H9 (cell line): ENCODE results near the gene AHI1. TPM values are rescaled to one million over a fixed set of nuclear protein-coding genes. Genes with fewer than 3 reads are reported as not detected.

ENCODE experiments used
- DNase-seq: peaks from one replicate; pipeline ENCODE4 v3.0.0-alpha.2; 2017
- H2AFZ ChIP-seq: one replicate; pipeline ENCODE4 v1.6.1; 2013; ENCODE audit warnings: mild to moderate bottlenecking, low read length, control low read depth, moderate library complexity
- H2AK5ac ChIP-seq: 2 replicates; pipeline ENCODE4 v1.6.1; 2013; ENCODE audit warnings: low read length, control low read depth, mixed read lengths; ENCODE audit not compliant: insufficient read length
- H2BK120ac ChIP-seq: one replicate; pipeline ENCODE4 v1.6.1; 2013; ENCODE audit warnings: low read depth, mild to moderate bottlenecking, low read length, control low read depth, inconsistent platforms; ENCODE audit not compliant: poor library complexity, severe bottlenecking
- H2BK12ac ChIP-seq: 2 replicates; pipeline ENCODE4 v1.6.1; 2013; ENCODE audit warnings: low read length, control low read depth, mixed read lengths, low read depth; ENCODE audit not compliant: insufficient read length
- H2BK15ac ChIP-seq: 2 replicates; pipeline ENCODE4 v1.6.1; 2013; ENCODE audit warnings: low read depth, low read length, control low read depth
- H2BK20ac ChIP-seq: one replicate; pipeline ENCODE4 v1.6.1; 2013; ENCODE audit warnings: low read depth, mild to moderate bottlenecking, low read length, control low read depth, inconsistent platforms; ENCODE audit not compliant: poor library complexity, severe bottlenecking
- H2BK5ac ChIP-seq: 2 replicates; pipeline ENCODE4 v1.6.1; 2013; ENCODE audit warnings: low read length, control low read depth, mixed read lengths; ENCODE audit not compliant: insufficient read length
- H3K14ac ChIP-seq: 2 replicates; pipeline ENCODE4 v1.6.1; 2013; ENCODE audit warnings: low read length, control low read depth; ENCODE audit not compliant: insufficient read depth
- H3K18ac ChIP-seq: 2 replicates; pipeline ENCODE4 v1.6.1; 2013; ENCODE audit warnings: low read depth, mild to moderate bottlenecking, mixed read lengths, low read length, control low read depth; ENCODE audit not compliant: insufficient read length
- H3K23ac ChIP-seq: 2 replicates; pipeline ENCODE4 v1.6.1; 2013; ENCODE audit warnings: low read length, control low read depth, mixed read lengths, low read depth; ENCODE audit not compliant: insufficient read length
- H3K23me2 ChIP-seq: 2 replicates; pipeline ENCODE4 v1.6.1; 2013; ENCODE audit warnings: low read depth, mild to moderate bottlenecking, mixed read lengths, low read length, control low read depth; ENCODE audit not compliant: insufficient read length, poor library complexity, severe bottlenecking
- H3K27ac ChIP-seq: 2 replicates; pipeline ENCODE4 v1.5.1; 2013; ENCODE audit warnings: low read length, control low read depth, mixed read lengths, low read depth; ENCODE audit not compliant: insufficient read length
- H3K27me3 ChIP-seq: 2 replicates; pipeline ENCODE4 v1.6.1; 2013; ENCODE audit warnings: low read length, control low read depth, inconsistent platforms; ENCODE audit not compliant: insufficient read depth
- H3K4ac ChIP-seq: 2 replicates; pipeline ENCODE4 v1.6.1; 2013; ENCODE audit warnings: low read depth, mild to moderate bottlenecking, control low read depth, inconsistent platforms, low read length, moderate library complexity
- H3K4me1 ChIP-seq: 2 replicates; pipeline ENCODE4 v1.6.1; 2013; ENCODE audit warnings: low read length, control low read depth, inconsistent platforms; ENCODE audit not compliant: insufficient read depth
- H3K4me2 ChIP-seq: 2 replicates; pipeline ENCODE4 v1.6.1; 2013; ENCODE audit warnings: low read length, control low read depth, mixed read lengths; ENCODE audit not compliant: insufficient read length, insufficient read depth
- H3K56ac ChIP-seq: 2 replicates; pipeline ENCODE4 v1.6.1; 2013; ENCODE audit warnings: low read depth, mild to moderate bottlenecking, mixed read lengths, low read length, control low read depth; ENCODE audit not compliant: insufficient read length
- H3K79me1 ChIP-seq: 2 replicates; pipeline ENCODE4 v1.6.1; 2013; ENCODE audit warnings: low read depth, mild to moderate bottlenecking, moderate library complexity, low read length, control low read depth, inconsistent platforms; ENCODE audit not compliant: insufficient read depth, poor library complexity, severe bottlenecking
- H3K79me2 ChIP-seq: 2 replicates; pipeline ENCODE4 v1.6.1; 2013; ENCODE audit warnings: low read length, control low read depth, inconsistent platforms; ENCODE audit not compliant: insufficient read depth
- H3K9ac ChIP-seq: 2 replicates; pipeline ENCODE4 v1.6.1; 2013; ENCODE audit warnings: low read length, control low read depth, mixed read lengths; ENCODE audit not compliant: insufficient read length; ENCODE audit errors: extremely low read depth
- H3K9me3 ChIP-seq: one replicate; pipeline ENCODE4 v1.6.1; 2013; ENCODE audit warnings: low read depth, low read length, inconsistent platforms; ENCODE audit not compliant: control insufficient read depth
- H3T11ph ChIP-seq: one replicate; pipeline ENCODE4 v1.6.1; 2013; ENCODE audit warnings: mild to moderate bottlenecking, low read length, control low read depth, inconsistent platforms
- H4K20me1 ChIP-seq: one replicate; pipeline ENCODE4 v1.6.1; 2013; ENCODE audit not compliant: control insufficient read depth, insufficient read length, insufficient read depth
- H4K5ac ChIP-seq: 2 replicates; pipeline ENCODE4 v1.6.1; 2013; ENCODE audit warnings: low read depth, mild to moderate bottlenecking, mixed read lengths, low read length, control low read depth; ENCODE audit not compliant: insufficient read length
- H4K8ac ChIP-seq: replicated peaks from 2 replicates; pipeline ENCODE4 v1.6.1; 2013; ENCODE audit warnings: low read length, control low read depth, mixed read lengths, low read depth; ENCODE audit not compliant: insufficient read length
- H4K91ac ChIP-seq: 2 replicates; pipeline ENCODE4 v1.6.1; 2013; ENCODE audit warnings: low read depth, mild to moderate bottlenecking, moderate library complexity, mixed read lengths, low read length, control low read depth; ENCODE audit not compliant: insufficient read length
- H3K27ac Mint-ChIP-seq, 3 experiments: 2 replicates in 2 of 3; 3 replicates in 1 of 3; pipeline ENCODE4 v1.8.0; 2020 to 2021; ENCODE audit warnings: mixed read lengths in 3 of 3, mild to moderate bottlenecking in 1 of 3, moderate library complexity in 1 of 3
- H3K27me3 Mint-ChIP-seq: 2 replicates; pipeline ENCODE4 v1.8.0; 2021; ENCODE audit warnings: low read depth, mild to moderate bottlenecking, moderate library complexity, mixed read lengths
- H3K36me3 Mint-ChIP-seq, 3 experiments: 2 replicates in 2 of 3; 3 replicates in 1 of 3; pipeline ENCODE4 v1.8.0; 2020 to 2021; ENCODE audit warnings: low read depth in 3 of 3, mixed read lengths in 3 of 3; ENCODE audit not compliant: insufficient read depth in 1 of 3
- H3K4me1 Mint-ChIP-seq, 2 experiments: 2 replicates each; pipeline ENCODE4 v1.8.0; 2020; ENCODE audit warnings: mixed read lengths in 2 of 2
- H3K4me3 Mint-ChIP-seq, 2 experiments: 2 replicates in 1 of 2; 3 replicates in 1 of 2; pipeline ENCODE4 v1.8.0; 2020 to 2021; ENCODE audit warnings: mild to moderate bottlenecking in 2 of 2, mixed read lengths in 2 of 2, moderate library complexity in 1 of 2
- H3K9me3 Mint-ChIP-seq, 2 experiments: 2 replicates in 1 of 2; 3 replicates in 1 of 2; pipeline ENCODE4 v1.8.0; 2020; ENCODE audit warnings: mild to moderate bottlenecking in 2 of 2, mixed read lengths in 2 of 2, moderate library complexity in 1 of 2
- CTCF ChIP-seq: fragments of 200-600 bp; sonication (generic); conservative IDR thresholded peaks from 3 replicates; pipeline ENCODE4 v1.8.0; 2021; ENCODE audit warnings: antibody characterized with exemption, mild to moderate bottlenecking
- WGBS: extraction: QIAGEN DNeasy Blood & Tissue Kit; methylation state at CpG from one replicate; pipeline ENCODE4 v1.1.7; 2013; ENCODE audit warnings: missing lambda C conversion rate, low lambda C conversion rate, mixed read lengths; ENCODE audit not compliant: insufficient read length; ENCODE audit errors: extremely low coverage; 5-methylcytosine and 5-hydroxymethylcytosine counted together
- total RNA-seq: library from RNA; stranded (reverse); gene quantifications from 2 replicates; pipeline ENCODE4 v1.2.1, GENCODE V29; 2021

The AHI1 gene
- total RNA-seq, 1 experiment from 2014 or later, result 9.9 TPM

- Histone ChIP-seq H3K14ac (no peak overlapping the region), H3K23me2 (no peaks in the 10 kb centered on the region), H3K27me3 (no peaks in the 10 kb centered on the region), H3K9ac (no peak overlapping the region), H3K4me2 (no peak overlapping the region), H3K79me1 (no peaks in the 10 kb centered on the region), H2BK15ac (no peak overlapping the region), H3K4me1 (no peaks in the 10 kb centered on the region), H3K56ac (no peak overlapping the region), H3K9me3 (no peaks in the 10 kb centered on the region), H4K5ac (no peak overlapping the region), H2AK5ac (no peak overlapping the region), H3T11ph (no peak overlapping the region), H4K20me1 (no peaks in the 10 kb centered on the region), H2AFZ (no peak overlapping the region), H2BK120ac (no peak overlapping the region), H2BK12ac (no peak overlapping the region), H3K79me2 (no peaks in the 10 kb centered on the region), H2BK20ac (no peak overlapping the region), H4K8ac (no peak overlapping the region), H4K91ac (no peak overlapping the region), H3K18ac (no peak overlapping the region), H3K4ac (no peak overlapping the region), H2BK5ac (no peak overlapping the region), H3K27ac (no peak overlapping the region), H3K23ac (no peak overlapping the region)
- DNase-seq, result no peak
- H3K4me1 Mint-ChIP-seq, result peaks cover 0 to 5% of the 10 kb centered on the region in 2 experiments; a peak in 1 of 4 replicates
- no peak overlapping the region for H3K4me3 Mint-ChIP-seq
- no peaks in the 10 kb centered on the region for H3K36me3 Mint-ChIP-seq
- no peak for TF ChIP-seq CTCF
- H3K27ac Mint-ChIP-seq, result no peak overlapping the region
- H3K27me3 Mint-ChIP-seq, result no peaks in the 10 kb centered on the region
- no CpG with 5 or more reads among the region's 2 CpGs for WGBS
- H3K9me3 Mint-ChIP-seq, result no peaks in the 10 kb centered on the region
Observed at GRCh38 chr6:135281227-135281626, 216.3 kb downstream of the AHI1 start.
